ENCODE measurements around the gene ASMTL.
"Not testable (repeated sequence)": the region's sequence is repeated elsewhere in the genome, so short reads cannot be mapped to it uniquely, and the experiment has no call there.

DNA sequence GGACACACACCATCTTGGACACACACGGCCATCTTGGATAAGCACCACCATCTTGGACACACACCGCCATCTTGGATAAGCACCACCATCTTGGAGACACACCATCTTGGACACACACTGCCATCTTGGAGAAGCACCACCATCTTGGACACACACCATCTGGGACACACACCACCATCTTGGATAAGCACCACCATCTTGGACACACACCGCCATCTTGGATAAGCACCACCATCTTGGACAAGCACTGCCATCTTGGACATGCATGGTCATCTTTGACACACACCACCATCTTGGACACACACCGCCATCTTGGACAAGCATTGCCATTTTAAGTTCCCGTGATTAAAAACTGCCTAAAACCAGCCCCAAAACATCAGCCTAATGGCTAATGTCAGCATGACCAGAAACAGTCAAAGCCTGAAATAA, 4.1 kb downstream of the ASMTL start:
- not testable (repeated sequence) for TF ChIP-seq POLR2A (IDR thresholded peaks at IDR 0.05)
- TF ChIP-seq, protein P1, sequence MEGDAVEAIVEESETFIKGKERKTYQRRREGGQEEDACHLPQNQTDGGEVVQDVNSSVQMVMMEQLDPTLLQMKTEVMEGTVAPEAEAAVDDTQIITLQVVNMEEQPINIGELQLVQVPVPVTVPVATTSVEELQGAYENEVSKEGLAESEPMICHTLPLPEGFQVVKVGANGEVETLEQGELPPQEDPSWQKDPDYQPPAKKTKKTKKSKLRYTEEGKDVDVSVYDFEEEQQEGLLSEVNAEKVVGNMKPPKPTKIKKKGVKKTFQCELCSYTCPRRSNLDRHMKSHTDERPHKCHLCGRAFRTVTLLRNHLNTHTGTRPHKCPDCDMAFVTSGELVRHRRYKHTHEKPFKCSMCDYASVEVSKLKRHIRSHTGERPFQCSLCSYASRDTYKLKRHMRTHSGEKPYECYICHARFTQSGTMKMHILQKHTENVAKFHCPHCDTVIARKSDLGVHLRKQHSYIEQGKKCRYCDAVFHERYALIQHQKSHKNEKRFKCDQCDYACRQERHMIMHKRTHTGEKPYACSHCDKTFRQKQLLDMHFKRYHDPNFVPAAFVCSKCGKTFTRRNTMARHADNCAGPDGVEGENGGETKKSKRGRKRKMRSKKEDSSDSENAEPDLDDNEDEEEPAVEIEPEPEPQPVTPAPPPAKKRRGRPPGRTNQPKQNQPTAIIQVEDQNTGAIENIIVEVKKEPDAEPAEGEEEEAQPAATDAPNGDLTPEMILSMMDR (IDR thresholded peaks at IDR 0.05) = not testable (repeated sequence)

Data from right lobe of liver (tissue), 4 donors.